WI38 (cell line): ENCODE data around the gene ATP6V0D1.

ENCODE experiments used
- H3K4me3 ChIP-seq: 2 replicates; pipeline ENCODE4 v1.5.1; 2011; ENCODE audit warnings: low read depth, mild to moderate bottlenecking, control low read depth, low read length
- CTCF ChIP-seq: IDR thresholded peaks from 2 replicates; pipeline ENCODE4 v1.5.1; 2012; ENCODE audit warnings: low read depth, mild to moderate bottlenecking, control low read depth, low read length

Gene ATP6V0D1

GRCh38 chr16:67403976-67404555 is 76.9 kb downstream of the ATP6V0D1 start:
- no peak for TF ChIP-seq CTCF
- H3K4me3 ChIP-seq, result no peak overlapping the region

DNA sequence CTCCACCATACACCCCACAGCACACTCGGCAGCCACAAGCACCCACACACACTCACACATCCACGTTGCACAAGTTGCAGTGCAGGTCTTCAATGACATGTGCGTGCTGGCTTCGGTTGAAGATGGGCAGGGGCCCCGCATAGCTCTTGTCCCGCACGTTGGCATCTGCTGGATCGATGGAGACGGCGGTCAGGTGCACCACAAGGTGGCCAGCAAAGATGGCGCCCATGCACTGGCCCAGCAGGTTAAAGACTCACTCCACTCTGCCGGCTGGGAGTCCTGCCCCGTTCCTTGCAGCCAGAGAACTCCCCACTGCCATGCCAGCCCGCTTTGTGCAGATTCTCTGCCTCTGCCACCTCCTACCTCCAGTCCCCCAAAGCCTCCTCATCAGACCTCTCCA is 80.1 kb downstream of the ATP6V0D1 start:
- no peak for TF ChIP-seq CTCF
- H3K4me3 ChIP-seq, result no peak overlapping the region

DNA sequence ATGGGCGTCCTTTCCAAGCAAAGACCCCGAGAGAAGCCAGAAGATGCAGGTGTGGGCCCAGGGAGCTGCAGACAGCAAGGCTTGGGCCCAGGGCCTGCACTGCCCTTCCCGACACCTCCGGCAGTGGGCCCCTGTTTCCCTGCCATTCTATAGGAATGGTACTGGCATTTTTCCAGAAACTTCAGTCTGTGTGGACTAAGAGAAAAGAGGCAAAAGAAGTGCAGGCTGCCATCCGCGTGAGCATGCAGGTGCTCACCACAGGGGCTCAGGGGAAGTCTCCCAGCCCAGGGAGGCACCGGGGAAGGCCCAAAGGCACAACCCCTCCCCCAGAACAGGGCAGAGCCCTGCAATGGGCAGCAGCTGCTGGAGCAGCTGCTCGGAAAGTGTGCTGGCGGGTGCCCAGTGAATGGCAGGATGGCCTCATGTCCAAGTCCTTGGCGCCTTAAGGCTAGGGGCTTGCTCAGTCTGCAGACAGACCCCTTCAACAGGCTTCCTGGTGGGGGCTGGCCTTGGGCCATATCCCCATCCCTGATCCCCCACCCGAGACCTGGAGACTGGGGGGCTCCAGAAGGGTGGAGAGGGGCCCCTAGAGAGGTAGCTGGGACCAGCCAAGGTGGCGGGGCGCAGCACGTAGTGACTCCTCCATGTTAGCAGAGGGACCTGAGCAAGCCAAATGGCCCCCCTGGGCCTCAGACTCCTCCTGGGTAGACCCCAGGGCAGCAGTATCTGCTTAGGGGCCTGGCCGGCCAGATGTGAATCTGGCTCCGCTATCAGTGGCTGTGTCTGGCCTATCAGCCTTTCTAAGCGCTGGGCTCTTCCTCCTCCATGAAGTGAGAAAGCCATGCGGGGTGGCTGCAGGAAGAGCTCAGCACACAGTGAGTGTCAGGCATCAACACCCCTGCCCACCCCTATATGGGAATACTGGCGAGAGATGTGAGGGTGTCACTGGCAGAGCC is 80.9 kb downstream of the ATP6V0D1 start:
- TF ChIP-seq CTCF, result no peak
- no peak overlapping the region for H3K4me3 ChIP-seq

DNA sequence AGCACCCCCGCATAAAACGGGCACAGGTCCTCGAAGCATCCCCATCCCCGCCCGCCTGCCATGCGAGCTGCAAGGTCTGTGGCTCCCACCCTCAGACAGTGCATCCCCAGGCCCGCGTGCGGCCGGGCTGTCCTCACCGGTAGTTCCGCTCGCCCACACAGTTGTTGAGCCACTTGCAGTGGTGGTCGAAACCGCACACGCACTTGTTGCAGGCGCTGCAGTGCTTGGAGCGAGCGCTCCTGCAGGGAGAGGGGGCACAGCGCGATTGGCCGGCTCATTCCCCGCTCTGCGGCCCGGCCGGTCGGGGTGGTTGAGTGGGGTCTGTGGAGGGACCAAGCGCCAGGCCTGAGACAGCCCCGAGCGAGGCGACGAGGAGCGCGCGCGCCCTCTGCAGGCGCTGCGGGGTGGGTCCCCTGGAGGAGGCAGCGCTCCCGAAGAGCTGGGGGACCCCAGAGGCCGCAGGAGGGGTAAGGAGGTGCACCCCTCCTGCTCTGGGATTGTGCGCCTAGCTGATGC is 81.7 kb downstream of the ATP6V0D1 start:
- H3K4me3 ChIP-seq, result no peak overlapping the region
- peak; percentile 61 for TF ChIP-seq CTCF

DNA sequence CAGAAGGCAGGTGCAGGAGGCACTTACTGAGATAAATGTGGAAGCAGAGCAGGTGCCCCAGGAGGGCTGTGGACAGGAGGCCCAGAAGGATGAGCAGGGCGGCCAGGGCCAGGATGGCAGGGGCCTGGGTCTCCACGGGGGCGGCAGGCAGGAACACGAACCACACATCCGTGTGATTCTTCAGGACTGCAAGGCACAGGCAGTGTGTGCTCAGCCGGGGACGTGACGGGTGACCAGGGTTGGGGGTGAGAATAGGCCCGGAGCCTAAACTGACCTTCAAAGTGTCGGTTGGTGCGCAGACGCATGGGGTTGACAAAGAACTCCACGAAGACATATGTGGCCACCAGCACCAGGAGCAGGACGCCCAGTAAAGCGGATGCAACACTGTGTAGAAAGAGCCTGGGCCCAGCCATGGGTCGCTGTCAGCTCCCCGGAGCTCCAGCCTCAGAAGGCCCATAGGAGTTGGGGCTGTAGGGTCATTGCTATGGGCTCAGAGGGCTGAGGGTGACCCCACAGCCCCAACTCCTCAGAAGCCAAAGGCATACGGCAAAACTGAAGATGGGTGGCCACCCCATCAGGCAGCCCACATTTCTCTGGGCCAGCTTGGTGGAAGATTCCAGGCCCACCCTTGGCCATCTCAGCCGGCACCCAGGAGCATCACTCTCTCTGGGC is 82.3 kb downstream of the ATP6V0D1 start:
- TF ChIP-seq CTCF, result no peak

GRCh38 chr16:67397812-67398545 is 83.0 kb downstream of the ATP6V0D1 start:
- H3K4me3 ChIP-seq, result no peak overlapping the region
- TF ChIP-seq CTCF, result no peak

More for the DNA sequence above, 82.3 kb downstream of the ATP6V0D1 start:
- no peak overlapping the region for H3K4me3 ChIP-seq
